SIG-M5 treated with dmso at 0.1 percent for 504 hours (cell line): ENCODE results near the gene C11orf68.
"Not testable (repeated sequence)": the region's sequence is repeated elsewhere in the genome, so short reads cannot be mapped to it uniquely, and the experiment has no call there.

ENCODE experiments used
- DNase-seq: peaks from one replicate; lab custom pipeline; 2025; ENCODE audit not compliant: unreplicated experiment; lab: John Stamatoyannopoulos, UW

The C11orf68 gene

DNA sequence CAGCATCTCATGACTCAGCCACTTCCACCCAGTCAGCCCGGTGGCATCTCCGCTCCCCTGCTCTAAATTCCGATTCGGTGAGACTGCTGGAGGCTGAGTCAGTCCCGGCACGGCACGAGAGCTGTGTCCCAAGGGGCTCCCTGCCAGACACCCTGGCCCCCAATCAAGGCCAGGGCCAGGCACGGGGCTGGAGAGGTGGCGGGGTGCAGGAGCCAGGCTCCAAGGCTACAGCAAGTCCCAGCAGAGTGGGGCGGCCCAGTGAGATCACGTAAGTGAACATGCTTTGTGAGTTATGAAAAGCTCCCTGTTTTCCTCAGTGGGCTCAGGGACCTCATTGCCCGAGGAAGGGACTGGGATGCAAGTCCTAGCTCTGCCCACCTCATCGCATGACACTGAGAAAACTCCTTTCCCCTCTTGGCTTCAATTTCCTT is 3.0 kb downstream of the C11orf68 start:
- DNase-seq = peak; percentile 39

DNA sequence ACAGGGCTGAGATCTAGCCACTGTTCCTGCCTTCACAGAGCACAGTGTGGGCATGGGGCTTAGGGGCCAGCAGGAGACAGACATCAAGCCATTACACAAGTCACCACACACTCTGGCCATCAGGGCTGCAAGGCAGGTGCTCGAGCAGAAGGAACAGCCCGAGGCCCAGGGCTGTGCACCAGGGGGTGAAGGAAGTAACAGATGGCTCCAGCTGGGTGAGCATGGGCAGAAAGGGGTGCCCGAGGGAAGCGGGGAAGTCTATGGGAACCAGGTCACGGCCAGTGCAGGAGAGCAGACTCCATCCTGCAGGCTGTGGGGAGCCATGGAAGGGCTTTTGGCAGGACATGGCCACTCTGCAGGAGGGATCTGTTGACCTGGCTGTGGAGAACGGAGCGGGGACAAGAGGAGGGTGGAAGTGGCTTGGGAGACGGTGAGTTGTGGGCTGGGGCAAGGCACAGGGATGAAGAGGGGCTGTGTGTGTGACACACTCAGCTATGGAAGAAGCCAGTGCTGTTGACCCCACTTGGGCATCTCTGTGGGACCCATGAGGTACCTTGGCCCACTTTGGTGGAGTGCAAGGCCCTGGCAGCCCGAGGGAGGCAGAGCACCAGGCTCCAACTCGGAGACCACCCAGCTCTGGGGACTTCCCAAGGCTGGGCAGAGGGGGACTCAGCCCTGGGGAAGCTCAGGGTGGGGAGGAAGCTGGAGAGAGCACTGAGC is 3.6 kb downstream of the C11orf68 start:
- no peak for DNase-seq

DNA sequence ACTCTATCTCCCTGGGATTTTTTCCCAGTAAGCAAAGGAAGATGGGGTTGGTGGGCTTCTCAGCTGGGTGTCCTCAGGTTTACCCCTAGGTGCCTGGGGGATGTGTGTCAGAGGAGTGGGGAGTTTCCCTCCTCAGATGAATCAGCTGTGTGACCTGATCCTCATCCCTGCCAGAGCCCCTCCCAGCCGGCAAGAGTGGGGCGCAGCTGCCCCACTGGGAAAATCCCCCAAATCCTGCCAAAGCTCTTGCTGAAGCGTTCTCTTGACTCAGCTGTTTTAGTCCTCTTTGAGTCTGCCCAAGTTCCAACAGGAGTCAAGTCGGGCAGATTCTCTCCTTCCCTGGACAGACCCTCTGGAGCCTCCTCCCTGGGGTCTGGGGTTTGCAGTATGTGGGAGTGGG is 6.0 kb downstream of the C11orf68 start:
- DNase-seq = no peak

DNA sequence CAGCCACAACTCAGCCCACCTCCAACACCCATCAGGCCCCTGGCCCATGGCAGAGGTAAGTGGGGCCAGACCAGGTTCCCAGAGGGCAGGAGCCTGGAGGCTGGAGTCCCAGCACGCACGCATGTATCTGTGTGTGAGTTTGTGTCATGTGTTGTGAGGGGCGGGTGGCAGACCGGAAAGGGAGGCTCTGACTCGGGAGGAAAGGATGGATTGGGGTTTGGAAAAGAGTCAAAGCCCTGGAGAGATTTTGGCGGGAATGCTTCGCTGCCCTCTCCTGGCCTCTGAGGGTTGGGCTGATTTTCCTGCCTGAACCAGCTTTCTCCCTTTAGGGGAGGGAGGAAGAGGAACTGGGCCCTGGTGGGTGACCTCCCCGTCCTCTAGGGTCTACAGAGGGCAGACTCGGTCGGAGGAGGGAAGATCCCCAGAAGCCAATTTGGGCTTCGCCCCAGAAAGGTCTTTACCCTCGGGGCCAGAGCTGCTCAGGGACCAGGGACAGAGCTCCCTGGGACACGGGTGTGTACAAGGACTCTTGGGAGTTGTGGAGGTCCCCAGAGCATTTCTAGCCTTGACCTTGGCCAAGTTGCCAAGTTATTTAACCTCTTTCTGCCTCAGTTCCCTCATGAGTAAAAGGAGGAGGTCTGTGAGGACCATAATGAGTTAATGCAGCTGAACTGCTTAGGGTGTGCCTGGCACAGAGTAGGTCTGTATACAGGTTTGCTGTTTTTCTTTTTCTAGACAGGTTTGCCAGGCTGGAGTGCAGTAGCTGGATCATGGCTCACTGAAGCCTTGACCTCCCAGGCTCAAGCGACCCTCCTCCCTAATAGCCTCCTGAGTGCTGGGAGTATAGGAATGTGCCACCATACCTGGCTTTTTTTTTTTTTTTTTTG is 6.9 kb downstream of the C11orf68 start:
- no peak for DNase-seq

DNA sequence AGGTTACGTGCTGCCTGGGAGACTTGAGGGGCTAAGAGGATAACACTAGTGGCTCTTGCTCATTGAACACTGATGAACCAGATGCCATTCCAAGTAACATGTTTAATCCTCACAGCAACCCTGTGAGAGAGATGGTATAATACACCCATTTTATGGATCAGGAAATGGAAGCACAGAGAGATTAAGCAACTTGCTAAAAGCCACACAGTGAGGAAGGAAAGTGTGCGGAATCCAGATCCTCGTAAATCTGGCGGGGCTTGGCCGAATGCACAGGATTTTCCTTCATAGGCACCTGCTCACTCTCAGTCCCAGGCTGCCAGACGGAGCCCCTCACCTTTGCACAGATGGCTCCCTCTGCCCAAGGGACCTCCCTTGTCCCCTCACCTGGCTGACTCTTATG is 11.0 kb downstream of the C11orf68 start:
- no peak for DNase-seq

DNA sequence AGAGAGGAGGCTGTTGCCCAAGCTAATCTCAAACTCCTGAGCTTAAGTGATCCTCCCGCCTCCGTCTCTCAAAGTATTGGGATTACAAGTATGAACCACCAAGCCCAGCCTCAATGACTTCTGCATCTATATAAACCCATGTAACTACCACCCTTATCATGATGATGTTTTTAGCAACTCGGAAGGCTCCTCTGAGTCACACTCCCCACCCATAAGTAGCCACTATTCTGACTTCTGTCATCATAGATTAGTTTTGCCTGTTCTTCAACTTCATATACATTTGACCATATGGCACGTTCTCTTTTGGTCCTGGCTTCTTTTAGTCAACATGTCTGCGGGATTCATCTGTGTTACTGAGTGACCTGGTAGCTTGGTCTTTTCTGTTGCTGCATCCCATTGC is 12.3 kb downstream of the C11orf68 start:
- DNase-seq = no peak

DNA sequence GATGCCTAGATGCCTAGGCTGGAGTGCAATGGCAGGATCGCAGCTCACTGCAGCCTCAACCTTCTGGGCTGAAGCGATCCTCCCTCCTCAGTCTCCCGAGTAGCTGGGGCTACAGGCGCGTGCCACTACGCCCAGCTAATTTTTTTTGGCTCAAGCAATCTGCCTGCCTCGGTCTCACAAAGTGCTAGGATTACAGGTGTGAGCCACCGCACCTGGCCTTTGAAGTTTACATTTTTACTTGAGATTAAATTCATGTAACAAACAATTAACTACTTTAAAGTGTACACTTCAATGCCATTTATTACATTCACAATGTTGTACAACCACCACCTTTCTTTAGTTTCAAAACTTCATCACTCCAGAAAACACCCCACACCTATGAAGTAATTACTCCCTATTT is 15.1 kb downstream of the C11orf68 start:
- DNase-seq = no peak

DNA sequence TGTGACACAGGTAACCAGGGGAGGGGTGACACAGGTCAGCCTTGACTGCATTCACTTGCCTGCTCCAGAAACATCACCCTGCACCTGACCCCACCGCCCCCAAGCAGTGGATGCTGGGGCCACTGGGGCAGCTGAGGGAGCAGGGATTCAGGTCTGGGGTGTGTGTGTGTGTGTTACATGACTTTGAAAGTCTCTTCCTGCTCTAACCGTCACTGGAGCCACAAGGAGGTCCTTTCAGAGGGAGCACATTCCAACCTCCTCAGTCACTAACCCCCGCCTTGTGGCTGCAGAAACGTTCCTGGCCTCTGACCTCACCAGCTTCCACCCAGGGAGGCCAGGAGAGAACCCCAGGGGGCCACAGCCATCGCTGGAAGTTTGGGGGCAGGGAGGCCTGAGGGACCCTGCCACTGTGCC is 15.8 kb downstream of the C11orf68 start:
- DNase-seq = no peak

DNA sequence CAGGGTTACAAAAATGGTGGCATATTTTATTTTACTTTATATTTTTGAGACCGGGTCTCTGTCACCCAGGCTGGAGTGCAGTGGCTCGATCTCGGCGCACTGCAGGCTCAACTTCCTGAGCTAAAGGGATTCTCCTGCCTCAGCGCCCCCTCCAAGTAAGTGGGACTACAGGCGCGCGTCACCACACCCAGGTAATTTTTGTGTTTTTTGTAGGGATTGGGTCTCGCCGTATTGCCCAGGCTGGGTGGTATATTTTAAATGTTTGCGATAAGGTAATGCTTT is 18.0 kb downstream of the C11orf68 start:
- DNase-seq = no peak

DNA sequence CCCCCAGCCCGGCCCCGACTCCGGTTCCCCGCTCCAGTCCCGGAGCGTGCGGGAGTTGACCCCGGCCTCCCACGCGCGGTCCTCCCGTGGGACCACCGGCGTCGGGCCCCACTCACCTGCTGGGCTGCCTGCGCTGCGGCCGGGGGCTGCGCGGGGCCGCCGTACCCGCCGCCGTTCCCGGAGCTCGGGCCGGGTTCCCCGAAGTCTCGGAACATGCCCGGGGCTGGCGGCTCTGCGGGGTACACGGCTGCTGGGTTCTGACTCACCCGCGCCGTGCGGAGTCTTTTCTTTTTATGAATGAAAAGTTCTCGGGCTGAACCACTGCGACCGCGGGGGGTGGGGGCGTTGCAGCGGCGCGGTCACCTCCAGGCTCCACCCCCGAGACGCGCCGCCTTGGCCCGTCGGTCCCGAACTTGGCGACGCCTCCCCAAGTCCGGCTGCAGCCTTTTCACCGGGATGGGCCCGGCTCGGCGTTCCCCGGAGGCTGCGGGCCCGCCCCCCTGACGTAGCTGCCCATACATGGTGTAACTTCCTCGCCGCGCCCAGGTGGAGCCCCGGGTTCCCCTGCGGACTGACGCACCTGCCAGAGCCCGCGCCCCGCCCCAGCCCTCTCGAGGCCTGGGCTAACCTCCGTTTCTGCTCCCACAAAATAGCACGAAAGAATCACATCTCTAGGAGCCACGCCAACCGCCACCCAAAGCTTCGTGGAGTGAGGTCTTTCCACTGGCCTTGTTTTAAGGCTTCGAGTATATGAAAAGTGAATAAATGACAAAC is 18.6 kb downstream of the C11orf68 start, which contains the start of gene FOSL1:
Gene FOSL1, minus strand, starts transcription at position 264 of the 774 bp plus-strand sequence. Its CDS starts 49 bp downstream, at position 215.
- DNase-seq = peak; percentile 89

DNA sequence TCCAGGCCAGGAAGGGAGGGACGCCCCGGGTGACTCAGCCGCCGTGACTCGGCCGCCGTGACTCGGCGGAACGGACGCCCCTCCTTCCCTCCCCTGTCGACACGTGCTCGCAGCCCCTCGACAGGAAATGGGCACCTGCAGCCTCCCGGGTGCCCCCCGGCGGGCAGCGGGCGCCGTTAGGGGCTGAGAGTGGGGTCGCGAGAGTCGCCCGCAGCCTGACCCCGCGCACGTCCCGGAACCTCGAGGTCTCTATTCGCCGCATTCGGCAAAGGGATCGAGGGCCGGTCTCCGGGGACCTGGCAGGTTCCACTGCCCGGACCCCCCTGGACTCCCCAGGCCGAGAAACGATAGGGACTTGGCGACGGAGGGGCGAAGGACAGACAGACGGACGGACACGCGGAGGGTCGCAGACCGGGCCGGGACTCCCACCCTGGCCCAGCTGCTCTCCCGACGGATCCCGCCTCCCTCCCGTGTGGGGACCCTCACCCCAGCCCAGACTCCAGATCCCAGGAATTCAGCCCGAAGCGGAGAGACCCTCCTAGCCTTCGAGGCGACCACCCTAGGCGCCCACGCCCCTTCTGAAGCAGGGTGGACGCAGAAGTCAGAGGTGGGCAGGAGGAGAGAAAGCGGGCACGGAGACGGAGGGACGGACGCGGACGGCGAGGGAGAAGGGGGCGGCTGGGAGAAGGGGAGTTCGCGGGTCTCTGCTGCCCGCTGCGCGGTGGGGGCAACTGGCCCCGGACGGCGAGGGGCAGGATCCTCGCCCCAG is 19.3 kb downstream of the C11orf68 start:
- DNase-seq = peak; percentile 74

DNA sequence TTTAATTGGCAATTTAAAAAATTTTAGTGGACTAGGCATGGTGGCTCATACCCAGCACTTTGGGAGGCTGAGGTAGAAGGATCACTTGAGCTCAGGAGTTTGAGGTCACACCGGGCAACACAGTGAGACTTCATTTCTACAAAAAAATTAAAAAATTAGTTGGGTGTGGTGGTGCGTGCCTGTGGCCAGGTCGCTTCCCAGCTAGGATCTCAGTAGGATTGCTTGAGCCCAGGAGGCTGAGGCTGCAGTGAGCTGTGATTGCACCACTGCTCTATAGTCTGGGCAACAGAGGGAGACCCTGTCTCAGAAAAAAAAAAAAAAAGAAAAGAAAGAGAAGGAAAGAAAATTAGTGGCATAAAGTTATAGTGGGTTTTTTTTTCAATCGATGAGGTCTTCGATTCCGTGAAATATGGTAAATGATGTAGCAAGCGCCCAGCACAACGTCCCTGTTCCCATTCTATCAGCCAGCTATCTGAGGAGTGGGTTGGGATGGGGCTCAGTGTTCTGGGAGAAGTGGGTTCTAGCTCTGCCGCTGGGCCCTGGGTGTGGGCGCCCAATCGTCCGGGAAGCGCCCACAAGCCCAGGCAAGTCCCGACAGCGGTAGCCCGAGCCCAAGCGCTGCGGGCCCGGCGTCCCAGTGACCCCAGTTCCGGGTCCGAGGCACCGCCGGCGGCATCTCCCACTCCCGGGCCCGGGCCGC is 20.1 kb downstream of the C11orf68 start:
- no peak for DNase-seq

DNA sequence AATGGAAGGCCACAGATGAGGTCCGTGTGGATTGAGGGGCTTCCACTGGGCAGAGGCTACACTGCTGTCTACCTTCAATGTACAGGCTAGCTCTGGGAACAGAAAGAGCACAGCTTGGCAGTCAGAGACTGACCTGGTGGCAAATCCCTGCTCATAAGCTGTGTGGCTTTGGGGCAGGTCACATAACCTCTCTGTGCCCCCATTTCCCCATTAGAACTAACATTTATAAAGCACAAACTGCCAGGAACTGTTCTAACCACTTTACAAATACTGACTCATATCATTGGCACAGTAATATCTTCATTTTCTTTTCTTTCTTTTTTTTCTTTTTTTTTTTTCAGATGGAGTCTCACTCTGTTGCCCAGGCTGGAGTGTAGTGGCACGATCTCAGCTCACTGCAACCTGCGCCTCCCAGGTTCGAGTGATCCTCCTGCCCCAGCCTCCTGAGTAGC is 21.8 kb downstream of the C11orf68 start:
- no peak for DNase-seq

DNA sequence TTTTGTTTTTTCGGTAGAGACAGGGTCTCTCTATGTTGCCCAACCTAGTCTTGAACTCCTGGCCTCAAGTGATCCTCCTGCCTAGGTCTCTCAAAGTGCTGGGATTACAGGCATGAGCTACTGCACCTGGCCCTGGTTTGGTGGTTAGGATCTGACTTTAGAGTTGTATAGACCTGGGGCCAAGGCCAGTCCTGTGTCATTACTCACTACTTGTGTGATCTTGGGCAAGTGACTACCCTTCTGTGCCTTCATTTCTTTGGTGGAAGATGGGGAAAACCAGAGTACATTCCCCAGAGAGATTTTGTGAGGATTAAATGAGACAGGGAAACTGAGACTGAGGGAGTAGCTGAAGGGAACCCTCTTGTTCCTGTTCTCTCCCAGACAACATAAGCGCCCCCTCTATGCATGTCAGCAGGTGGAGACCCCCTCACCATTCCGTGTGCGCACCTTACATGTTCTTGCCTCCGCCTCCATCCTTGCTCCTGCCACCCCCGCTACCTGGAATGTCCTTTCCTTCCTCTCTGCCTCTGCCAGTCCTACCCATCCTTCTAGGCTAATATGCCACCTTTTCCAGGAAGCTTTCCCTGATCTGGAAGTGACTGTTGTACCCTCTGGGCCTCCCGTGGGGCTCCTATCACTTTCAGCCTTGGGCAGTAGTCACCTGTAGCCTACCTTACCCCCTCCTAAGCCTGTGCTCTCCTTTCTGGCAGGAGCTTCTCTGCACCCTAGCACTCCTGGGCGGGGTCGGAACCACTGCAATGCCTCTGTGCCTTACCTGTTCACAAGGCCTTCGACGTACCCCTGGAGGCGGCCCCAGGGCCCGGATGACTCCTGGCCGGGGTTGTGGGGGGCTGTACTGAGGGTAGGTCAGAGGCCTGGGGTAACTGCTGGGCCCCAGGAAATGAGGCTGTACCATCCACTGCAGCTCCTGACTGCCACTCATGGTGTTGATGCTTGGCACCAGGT is 22.5 kb downstream of the C11orf68 start:
- DNase-seq = no peak

DNA sequence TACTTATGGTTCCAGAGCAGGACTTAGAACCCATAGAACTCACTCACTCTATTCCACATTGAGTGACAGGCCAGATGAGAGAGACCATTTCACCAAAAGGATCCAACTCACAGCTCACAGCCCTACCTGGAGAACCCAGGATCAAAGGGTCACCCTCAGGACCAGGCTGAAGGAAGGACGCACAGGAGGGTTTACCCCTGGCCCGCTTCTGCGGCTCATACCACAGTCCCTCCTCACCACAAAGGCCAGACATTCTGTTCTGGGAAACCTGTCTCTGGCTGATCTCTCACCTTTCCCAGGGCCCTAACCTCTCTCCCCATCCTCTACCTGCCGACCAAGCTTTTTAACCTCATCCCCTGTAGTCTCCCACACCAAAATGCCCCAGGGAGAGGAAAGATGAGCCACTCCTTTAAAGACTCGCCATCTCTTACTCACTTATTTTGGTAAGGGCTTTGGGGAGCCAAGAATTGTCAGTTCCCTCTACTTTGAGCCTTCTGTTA is 23.3 kb downstream of the C11orf68 start:
- no peak for DNase-seq

DNA sequence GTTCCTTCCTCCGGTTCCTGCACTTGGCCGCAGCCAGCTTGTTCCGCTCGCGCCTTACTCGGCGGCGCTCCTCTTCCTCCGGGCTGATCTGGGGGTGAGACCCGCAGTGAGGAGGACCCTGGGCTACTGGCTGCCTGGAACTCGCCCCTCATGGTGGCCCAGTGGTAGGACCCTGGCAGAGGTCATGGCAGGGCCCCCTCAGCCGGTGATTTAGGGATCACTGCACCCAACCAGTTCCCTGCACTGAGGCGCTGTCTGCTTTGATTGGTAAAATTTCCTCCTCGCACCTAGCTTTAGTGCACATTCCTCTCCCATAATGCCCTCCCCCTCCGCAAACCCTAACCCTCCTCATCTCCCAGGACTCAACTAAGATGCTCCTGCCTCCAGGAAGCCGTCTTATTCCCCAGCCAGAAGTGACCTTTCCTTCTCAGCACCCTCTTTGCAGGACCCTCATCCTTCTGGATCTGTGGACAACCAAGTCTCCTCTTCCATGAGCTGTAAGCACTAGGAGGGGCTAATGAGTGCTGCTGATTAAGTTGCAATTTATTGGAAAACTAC is 24.7 kb downstream of the C11orf68 start:
- DNase-seq = no peak

DNA sequence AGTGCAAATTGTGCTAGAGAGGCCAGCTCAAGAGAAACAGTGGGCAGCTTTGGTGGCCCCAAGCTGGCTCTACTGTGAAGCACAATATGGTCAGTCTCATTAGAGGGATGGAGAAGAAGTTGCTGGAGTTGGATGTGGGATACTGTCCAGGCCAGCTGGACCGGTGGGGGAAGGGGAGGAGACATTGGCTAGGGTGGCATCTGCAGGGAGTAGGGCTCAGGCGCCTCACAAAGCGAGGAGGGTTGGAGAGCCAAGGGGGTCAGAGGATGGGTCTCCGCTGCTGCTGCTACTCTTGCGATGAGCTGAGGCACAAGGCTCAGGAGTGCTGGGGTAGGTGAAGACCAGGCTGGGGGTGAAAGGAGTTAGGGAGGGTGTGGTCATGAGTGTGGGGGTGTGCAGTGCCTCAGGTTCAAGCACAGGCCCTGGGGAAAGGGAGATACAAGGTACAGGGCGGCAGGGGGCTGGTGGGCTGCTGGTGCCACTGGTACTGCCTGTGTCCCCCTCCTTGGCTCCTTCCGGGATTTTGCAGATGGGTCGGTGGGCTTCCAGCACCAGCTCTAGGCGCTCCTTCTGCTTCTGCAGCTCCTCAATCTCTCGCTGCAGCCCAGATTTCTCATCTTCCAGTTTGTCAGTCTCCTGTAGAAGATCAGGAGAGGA is 26.1 kb downstream of the C11orf68 start:
- DNase-seq = no peak

DNA sequence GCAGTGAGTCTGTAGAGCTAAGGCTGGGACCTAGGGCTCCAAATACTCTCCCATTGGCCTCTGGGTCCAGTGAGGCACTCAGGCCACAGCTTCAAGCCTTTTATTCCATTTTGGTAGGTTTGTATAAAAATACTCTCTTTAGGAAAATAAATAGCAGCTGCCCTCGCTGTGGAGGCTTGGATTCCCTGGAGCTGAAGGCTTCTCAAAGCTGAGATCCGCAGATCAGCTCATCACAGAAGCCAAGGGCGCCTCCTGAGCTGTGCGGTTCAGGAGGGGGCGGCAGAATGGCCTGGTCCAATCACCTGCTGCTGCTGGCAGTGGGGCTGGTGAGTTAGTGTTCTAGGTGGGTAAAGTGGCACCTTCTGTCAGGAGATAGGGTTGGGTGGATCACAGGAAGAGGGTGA is 26.7 kb downstream of the C11orf68 start:
- not testable (repeated sequence) for DNase-seq
